GM12864 (cell line): Measurements from ENCODE around the gene PTPN7.
A peak's percentile ranks its signal among the peaks of the same experiment; 100 is the strongest.

ENCODE experiments used
- DNase-seq: peaks from one replicate; pipeline ENCODE4 v3.0.0-alpha.2; 2011; ENCODE audit warnings: low read depth
- H3K4me3 ChIP-seq: 2 replicates; pipeline ENCODE4 v1.5.1; 2011; ENCODE audit warnings: mild to moderate bottlenecking, low read depth, low read length, control low read depth
- CTCF ChIP-seq: IDR thresholded peaks from 2 replicates; pipeline ENCODE4 v1.5.1; 2011; ENCODE audit warnings: low read depth, mild to moderate bottlenecking, moderate library complexity, low read length, control low read depth, inconsistent platforms; ENCODE audit errors: missing control alignments

PTPN7 gene

GRCh38 chr1:202160377-202160940, at the start of gene PTPN7:
TSS of gene PTPN7 (minus strand) at chr1:202160602. CDS start at chr1:202159402, 1,200 bp downstream.
- peak within 1 kb of the TSS; percentile 86 for H3K4me3 ChIP-seq
- DNase-seq = no peak
- peak; percentile 66 for TF ChIP-seq CTCF

- TF ChIP-seq CTCF = no peak
- no peak overlapping the region for H3K4me3 ChIP-seq
- no peak for DNase-seq
These were observed 48.0 kb upstream of the PTPN7 start for GRCh38 chr1:202208351-202208857.

GRCh38 chr1:202207292-202207691, 46.9 kb upstream of the PTPN7 start:
- no peak for DNase-seq
- no peak overlapping the region for H3K4me3 ChIP-seq
- TF ChIP-seq CTCF = no peak

- no peak overlapping the region for H3K4me3 ChIP-seq
- TF ChIP-seq CTCF = peak; percentile 26
- no peak for DNase-seq
These were observed 45.3 kb upstream of the PTPN7 start for GRCh38 chr1:202205523-202206190.

- H3K4me3 ChIP-seq = no peak overlapping the region
- DNase-seq = no peak
- no peak for TF ChIP-seq CTCF
These were observed 43.7 kb upstream of the PTPN7 start for GRCh38 chr1:202204065-202204464.

- no peak for TF ChIP-seq CTCF
- no peak for DNase-seq
- H3K4me3 ChIP-seq = no peak overlapping the region
These were observed 43.0 kb upstream of the PTPN7 start for GRCh38 chr1:202203238-202204039.
